ENCODE data around the gene PRSS53.
A peak's percentile ranks its signal among the peaks of the same experiment; 100 is the strongest.
"Not testable (repeated sequence)": the region's sequence is repeated elsewhere in the genome, so short reads cannot be mapped to it uniquely, and the experiment has no call there.

Gene PRSS53

GRCh38 chr16:31117384-31118222 is 28.9 kb upstream of the PRSS53 start, which contains the start of gene KAT8:
TSS of gene KAT8 (plus strand) at chr16:31117664. CDS start at chr16:31117682, 18 bp downstream.
- DNase-seq, result peak; percentile 96

- DNase-seq, result no peak
Observed at GRCh38 chr16:31114468-31114867, 25.7 kb upstream of the PRSS53 start.

- DNase-seq, result no peak
Observed at GRCh38 chr16:31113121-31114120, 24.7 kb upstream of the PRSS53 start.

- DNase-seq, result no peak
Observed at GRCh38 chr16:31112711-31113110, 24.0 kb upstream of the PRSS53 start.

- DNase-seq, result no peak
Observed at GRCh38 chr16:31111881-31112466, 23.2 kb upstream of the PRSS53 start.

- no peak for DNase-seq
Observed at GRCh38 chr16:31110106-31111034, 21.6 kb upstream of the PRSS53 start.

GRCh38 chr16:31109622-31110021 is 20.9 kb upstream of the PRSS53 start:
- no peak for DNase-seq

GRCh38 chr16:31108794-31109558 is 20.2 kb upstream of the PRSS53 start:
- no peak for DNase-seq

GRCh38 chr16:31108035-31108793 is 19.5 kb upstream of the PRSS53 start, which contains the start of gene BCKDK:
TSS of gene BCKDK (plus strand) at chr16:31108386. CDS start at chr16:31109224, 838 bp downstream.
- peak; percentile 49 for DNase-seq

GRCh38 chr16:31107465-31107867 is 18.7 kb upstream of the PRSS53 start:
- DNase-seq, result no peak

- DNase-seq, result no peak
Observed at GRCh38 chr16:31106509-31107464, 18.0 kb upstream of the PRSS53 start.

- DNase-seq, result peak; percentile 81
Observed at GRCh38 chr16:31105677-31106213, 17.0 kb upstream of the PRSS53 start.

GRCh38 chr16:31100876-31101641 is 12.3 kb upstream of the PRSS53 start:
- DNase-seq, result not testable (repeated sequence)

- DNase-seq, result no peak
Observed at GRCh38 chr16:31099860-31100638, 11.3 kb upstream of the PRSS53 start.

GRCh38 chr16:31094424-31095120 is 5.8 kb upstream of the PRSS53 start, which contains the start of gene VKORC1:
TSS of gene VKORC1 (minus strand) at chr16:31094797. CDS start at chr16:31094729, 68 bp downstream.
- peak; percentile 97 for DNase-seq

GRCh38 chr16:31094088-31094423 is 5.3 kb upstream of the PRSS53 start:
- no peak for DNase-seq

Measured in NCI-H774 (cell line).